MM.1S (cell line): ENCODE data around the gene AZU1.

Source experiments
- DNase-seq: peaks from one replicate; pipeline ENCODE4 v3.0.0-alpha.2; 2015
- H2AFZ ChIP-seq: fragments of 300-600 bp; sonication (generic); 2 replicates; pipeline ENCODE4 v1.6.0; 2016; ENCODE audit warnings: antibody characterized with exemption, low read length
- H3F3A ChIP-seq: fragments of 300-600 bp; sonication (generic); 2 replicates; pipeline ENCODE4 v1.6.1; 2016; ENCODE audit warnings: mild to moderate bottlenecking, antibody characterized with exemption, low read length, moderate library complexity, mixed read lengths; ENCODE audit not compliant: insufficient read depth
- H3K27ac ChIP-seq: fragments of 300-600 bp; sonication (generic); 2 replicates; pipeline ENCODE4 v1.5.1; 2016; ENCODE audit warnings: mild to moderate bottlenecking, low read length
- H3K27me3 ChIP-seq: fragments of 300-600 bp; sonication (generic); replicated peaks from 2 replicates; pipeline ENCODE4 v1.6.0; 2016; ENCODE audit warnings: low read length; ENCODE audit not compliant: insufficient read depth
- H3K36me3 ChIP-seq: fragments of 300-600 bp; sonication (generic); replicated peaks from 2 replicates; pipeline ENCODE4 v1.6.1; 2016; ENCODE audit warnings: mild to moderate bottlenecking, low read length, mixed read lengths; ENCODE audit not compliant: insufficient read depth
- H3K4me1 ChIP-seq: fragments of 300-600 bp; sonication (generic); 2 replicates; pipeline ENCODE4 v1.6.1; 2016; ENCODE audit warnings: low read length, mixed read lengths
- H3K4me2 ChIP-seq: fragments of 300-600 bp; sonication (generic); 2 replicates; pipeline ENCODE4 v1.6.0; 2016; ENCODE audit warnings: low read depth, low read length
- H3K4me3 ChIP-seq: fragments of 300-600 bp; sonication (generic); 2 replicates; pipeline ENCODE4 v1.5.1; 2016; ENCODE audit warnings: low read length, mixed read lengths
- H3K79me2 ChIP-seq: fragments of 300-600 bp; sonication (generic); 2 replicates; pipeline ENCODE4 v1.6.1; 2016; ENCODE audit warnings: mixed run types, low read length, mixed read lengths
- H3K9ac ChIP-seq: fragments of 300-600 bp; sonication (generic); 2 replicates; pipeline ENCODE4 v1.6.1; 2016; ENCODE audit warnings: low read length, mixed read lengths
- H3K9me2 ChIP-seq: fragments of 300-600 bp; sonication (generic); replicated peaks from 2 replicates; pipeline ENCODE4 v1.6.1; 2016; ENCODE audit warnings: mild to moderate bottlenecking, low read length, mixed read lengths; ENCODE audit not compliant: insufficient read depth
- H3K9me3 ChIP-seq: fragments of 300-600 bp; sonication (generic); replicated peaks from 2 replicates; pipeline ENCODE4 v1.6.1; 2016; ENCODE audit warnings: mild to moderate bottlenecking, low read length, mixed read lengths; ENCODE audit not compliant: insufficient read depth
- H4K20me1 ChIP-seq: fragments of 300-600 bp; sonication (generic); 2 replicates; pipeline ENCODE4 v1.6.1; 2016; ENCODE audit warnings: mild to moderate bottlenecking, low read length, moderate library complexity, mixed read lengths; ENCODE audit not compliant: insufficient read depth
- EZH2 ChIP-seq: fragments of 300-600 bp; sonication (generic); optimal IDR thresholded peaks from 2 replicates; pipeline ENCODE3; 2017; ENCODE audit warnings: low read depth, mild to moderate bottlenecking, antibody characterized with exemption, low read length, mixed read lengths
- EZH2phosphoT487 ChIP-seq: fragments of 300-600 bp; sonication (generic); IDR thresholded peaks from 2 replicates; pipeline ENCODE4 v1.6.1; 2018; ENCODE audit warnings: antibody characterized with exemption, low read length
- TF ChIP-seq, protein P1 (sequence below): fragments of 300-600 bp; sonication (generic); IDR thresholded peaks from 2 replicates; pipeline ENCODE4 v1.5.1; 2016; ENCODE audit warnings: antibody characterized with exemption, low read length, mixed read lengths

The AZU1 gene

DNA sequence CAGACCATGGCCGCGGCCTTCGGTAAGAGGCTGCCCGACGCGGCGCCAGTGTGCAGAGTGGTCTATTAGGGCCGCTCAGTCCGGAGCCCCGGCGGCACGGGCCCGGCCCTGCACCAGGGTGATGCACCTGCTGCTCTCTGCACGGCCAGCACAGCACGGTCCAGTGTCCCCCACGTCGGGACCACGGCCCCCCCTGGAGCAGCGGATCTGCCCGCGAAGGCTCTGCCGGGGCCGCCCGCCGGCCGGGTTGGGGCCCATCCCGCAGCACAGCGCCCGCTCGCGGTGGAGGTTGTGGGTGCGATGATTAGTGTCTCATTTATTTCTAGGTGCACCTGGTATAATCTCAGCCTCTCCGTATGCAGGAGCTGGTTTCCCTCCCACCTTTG, 22.5 kb upstream of the AZU1 start:
- no peak overlapping the region for H2AFZ ChIP-seq
- no peak for DNase-seq
- no peak overlapping the region for H3K4me3 ChIP-seq
- no peak overlapping the region for H3K4me2 ChIP-seq
- no peak overlapping the region for H3K9ac ChIP-seq
- peaks cover 59% of the 10 kb centered on the region for H4K20me1 ChIP-seq
- peaks cover 2% of the 10 kb centered on the region for H3F3A ChIP-seq
- TF ChIP-seq EZH2phosphoT487 (no peak), EZH2 (no peak)
- TF ChIP-seq, protein P1, sequence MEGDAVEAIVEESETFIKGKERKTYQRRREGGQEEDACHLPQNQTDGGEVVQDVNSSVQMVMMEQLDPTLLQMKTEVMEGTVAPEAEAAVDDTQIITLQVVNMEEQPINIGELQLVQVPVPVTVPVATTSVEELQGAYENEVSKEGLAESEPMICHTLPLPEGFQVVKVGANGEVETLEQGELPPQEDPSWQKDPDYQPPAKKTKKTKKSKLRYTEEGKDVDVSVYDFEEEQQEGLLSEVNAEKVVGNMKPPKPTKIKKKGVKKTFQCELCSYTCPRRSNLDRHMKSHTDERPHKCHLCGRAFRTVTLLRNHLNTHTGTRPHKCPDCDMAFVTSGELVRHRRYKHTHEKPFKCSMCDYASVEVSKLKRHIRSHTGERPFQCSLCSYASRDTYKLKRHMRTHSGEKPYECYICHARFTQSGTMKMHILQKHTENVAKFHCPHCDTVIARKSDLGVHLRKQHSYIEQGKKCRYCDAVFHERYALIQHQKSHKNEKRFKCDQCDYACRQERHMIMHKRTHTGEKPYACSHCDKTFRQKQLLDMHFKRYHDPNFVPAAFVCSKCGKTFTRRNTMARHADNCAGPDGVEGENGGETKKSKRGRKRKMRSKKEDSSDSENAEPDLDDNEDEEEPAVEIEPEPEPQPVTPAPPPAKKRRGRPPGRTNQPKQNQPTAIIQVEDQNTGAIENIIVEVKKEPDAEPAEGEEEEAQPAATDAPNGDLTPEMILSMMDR: no peak
- no peaks in the 10 kb centered on the region for H3K9me3 ChIP-seq
- H3K36me3 ChIP-seq: peaks cover 84% of the 10 kb centered on the region
- no peaks in the 10 kb centered on the region for H3K4me1 ChIP-seq
- H3K27me3 ChIP-seq: no peaks in the 10 kb centered on the region
- peaks cover 97% of the 10 kb centered on the region for H3K79me2 ChIP-seq
- no peaks in the 10 kb centered on the region for H3K9me2 ChIP-seq
- H3K27ac ChIP-seq: no peak overlapping the region

DNA sequence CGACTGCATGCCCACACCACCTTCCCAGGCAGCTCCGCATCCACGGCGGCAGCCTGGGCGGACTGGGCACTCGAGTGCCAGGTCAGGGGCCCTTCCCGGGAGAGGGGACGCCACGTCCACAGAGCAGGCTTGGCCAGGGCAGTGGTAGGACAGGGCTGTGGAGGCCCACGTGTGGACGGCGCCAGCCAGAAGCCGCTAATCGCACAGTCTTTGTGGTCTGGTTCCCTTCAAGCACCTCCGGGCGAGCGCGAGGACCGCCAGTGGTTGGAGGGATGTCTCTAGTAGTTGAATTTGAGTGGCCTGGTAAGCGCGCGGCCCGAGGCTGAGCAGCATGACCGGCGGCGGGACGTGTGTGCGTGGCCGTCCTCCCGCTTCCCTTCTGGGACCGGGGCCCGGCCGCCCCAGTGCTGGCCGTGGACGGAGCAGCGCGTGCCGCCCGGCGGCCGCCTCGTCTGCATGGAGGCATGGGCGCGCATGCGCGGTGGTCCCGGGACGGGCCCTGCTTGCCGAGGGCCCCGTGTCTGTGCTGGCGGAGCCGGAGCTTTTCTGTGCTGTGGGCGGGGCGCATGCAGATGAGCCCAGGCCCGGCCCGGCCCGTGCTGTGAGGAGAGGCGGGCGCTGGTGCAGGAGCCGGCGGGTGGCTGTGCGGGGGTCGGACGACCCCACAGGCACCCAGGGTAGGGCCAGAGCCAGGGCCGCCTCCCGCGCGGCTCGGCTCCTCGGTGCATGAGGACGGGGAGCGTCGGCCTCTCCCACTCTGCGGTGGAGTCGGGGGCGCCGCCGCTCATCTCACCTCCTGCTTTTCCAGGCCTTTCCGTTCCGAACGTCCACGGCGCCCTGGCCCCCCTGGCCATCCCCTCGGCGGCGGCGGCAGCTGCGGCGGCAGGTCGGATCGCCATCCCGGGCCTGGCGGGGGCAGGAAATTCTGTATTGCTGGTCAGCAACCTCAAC, 21.8 kb upstream of the AZU1 start:
- H3K9ac ChIP-seq: no peak overlapping the region
- H4K20me1 ChIP-seq: peaks cover 51% of the 10 kb centered on the region
- H3K9me2 ChIP-seq: no peaks in the 10 kb centered on the region
- H3K27me3 ChIP-seq: no peaks in the 10 kb centered on the region
- DNase-seq: no peak
- no peaks in the 10 kb centered on the region for H3K9me3 ChIP-seq
- no peak overlapping the region for H2AFZ ChIP-seq
- no peak overlapping the region for H3K27ac ChIP-seq
- H3K4me2 ChIP-seq: no peak overlapping the region
- no peaks in the 10 kb centered on the region for H3K4me1 ChIP-seq
- H3K36me3 ChIP-seq: peaks cover 85% of the 10 kb centered on the region
- no peak overlapping the region for H3K4me3 ChIP-seq
- peaks cover 97% of the 10 kb centered on the region for H3K79me2 ChIP-seq
- H3F3A ChIP-seq: peaks cover 9% of the 10 kb centered on the region
- TF ChIP-seq EZH2: no peak
- no peak for TF ChIP-seq EZH2phosphoT487
- TF ChIP-seq, protein P1: no peak

DNA sequence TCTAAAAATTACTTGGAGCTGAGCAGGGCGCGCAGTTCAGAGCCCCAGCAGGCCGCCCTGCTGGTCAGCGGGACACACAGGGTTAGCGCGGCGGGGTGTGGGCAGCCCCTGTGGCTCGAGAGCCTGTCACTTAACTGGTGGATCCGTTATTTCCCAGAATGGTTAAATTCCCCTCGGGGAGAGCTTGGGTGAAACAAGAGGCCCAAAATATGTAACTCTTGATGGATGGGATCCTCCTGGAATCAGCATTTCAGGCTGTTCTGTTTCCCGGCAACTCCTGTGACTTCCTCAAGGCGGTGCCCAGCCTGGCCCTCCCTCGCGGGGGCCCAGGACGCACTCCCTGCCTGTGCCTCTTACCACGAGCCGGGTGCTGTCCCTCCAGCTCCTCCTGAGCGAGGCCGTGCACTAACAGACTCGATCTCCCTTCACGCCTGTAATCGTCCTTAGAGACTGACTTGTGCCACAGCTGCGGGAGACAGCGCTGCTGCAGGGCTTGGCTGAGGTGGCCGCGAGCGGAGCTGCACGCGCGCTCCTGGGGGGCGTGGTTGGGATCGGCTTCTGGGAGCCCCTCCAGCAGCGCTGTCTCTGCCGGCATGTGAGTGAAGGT, 20.7 kb upstream of the AZU1 start:
- peaks cover 87% of the 10 kb centered on the region for H3K79me2 ChIP-seq
- DNase-seq: no peak
- no peaks in the 10 kb centered on the region for H3K27me3 ChIP-seq
- H2AFZ ChIP-seq: no peak overlapping the region
- no peaks in the 10 kb centered on the region for H3K9me2 ChIP-seq
- TF ChIP-seq, protein P1: no peak
- TF ChIP-seq EZH2phosphoT487 (no peak), EZH2 (no peak)
- no peak overlapping the region for H3K4me3 ChIP-seq
- peaks cover 20% of the 10 kb centered on the region for H3F3A ChIP-seq
- H3K9ac ChIP-seq: no peak overlapping the region
- no peaks in the 10 kb centered on the region for H3K4me1 ChIP-seq
- peaks cover 41% of the 10 kb centered on the region for H4K20me1 ChIP-seq
- no peak overlapping the region for H3K4me2 ChIP-seq
- no peaks in the 10 kb centered on the region for H3K9me3 ChIP-seq
- H3K27ac ChIP-seq: no peak overlapping the region
- peaks cover 86% of the 10 kb centered on the region for H3K36me3 ChIP-seq
